Vagina (tissue), 2 donors: ENCODE data around the gene TAAR2. TPM values are rescaled to one million over a fixed set of nuclear protein-coding genes. Genes with fewer than 3 reads are reported as not detected.
"Not testable (repeated sequence)": the region's sequence is repeated elsewhere in the genome, so short reads cannot be mapped to it uniquely, and the experiment has no call there.

Source experiments
- DNase-seq, 2 donors: peaks; one replicate each; pipeline ENCODE4 v3.0.0-alpha.2; 2017; ENCODE audit errors: extremely low spot score in 2 of 2
- H3K27ac ChIP-seq: fragments of 200-600 bp; sonication (generic); one replicate; pipeline ENCODE4 v1.5.1; 2019
- H3K27me3 ChIP-seq: fragments of 200-600 bp; sonication (generic); one replicate; pipeline ENCODE4 v1.5.1; 2019
- H3K36me3 ChIP-seq, 2 donors: fragments of 200-600 bp; sonication (generic); one replicate each; pipeline ENCODE4 v1.5.1; 2017 to 2019
- H3K4me1 ChIP-seq: fragments of 200-600 bp; sonication (generic); one replicate; pipeline ENCODE4 v1.5.1; 2019
- H3K4me3 ChIP-seq, 2 donors: fragments of 200-600 bp; sonication (generic); 1 replicate in 1 of 2; 2 replicates in 1 of 2; pipeline ENCODE4 v1.5.1; 2016 to 2019
- H3K9me3 ChIP-seq: fragments of 200-600 bp; sonication (generic); one replicate; pipeline ENCODE4 v1.5.1; 2019
- CTCF ChIP-seq, 3 experiments: fragments of 450-650 bp in 2 of 3; fragments of 200-600 bp in 1 of 3; sonication (generic) in 1 of 3; IDR thresholded peaks; one replicate each; pipeline ENCODE4 v1.5.1; 2017 to 2019; ENCODE audit warnings: antibody characterized with exemption in 3 of 3, mild to moderate bottlenecking in 2 of 3, moderate library complexity in 2 of 3
- POLR2A ChIP-seq, 2 donors: fragments of 450-650 bp; IDR thresholded peaks; one replicate each; pipeline ENCODE4 v1.6.1; 2017; ENCODE audit warnings: antibody characterized with exemption in 2 of 2, mild to moderate bottlenecking in 2 of 2, moderate library complexity in 2 of 2
- POLR2AphosphoS5 ChIP-seq, 2 donors: sonication (generic); formaldehyde crosslinking; IDR thresholded peaks; one replicate each; pipeline ENCODE4 v1.9.0; 2017; ENCODE audit warnings: antibody characterized with exemption in 2 of 2, mild to moderate bottlenecking in 2 of 2, low read depth in 1 of 2; ENCODE audit not compliant: insufficient read depth in 1 of 2
- intact Hi-C: fragments of 100-400 bp; cut with DNase I; formaldehyde crosslinking; loops from one replicate; pipeline ENCODE4 v1.15.1; 2023
- total RNA-seq: library from RNA; depleted of rRNA; stranded (reverse); fragments of >200 nt; gene quantifications from one replicate; pipeline ENCODE4 v1.2.3, GENCODE V29; 2016

The TAAR2 gene
- total RNA-seq, 1 donor from 2014 or later: not detected

GRCh38 chr6:132612449-132613108 lies 11.5 kb downstream of the TAAR2 start:
- Histone ChIP-seq H3K4me3 (no peak overlapping the region), H3K27ac (no peak overlapping the region), H3K9me3 (no peaks in the 10 kb centered on the region), H3K27me3 (no peaks in the 10 kb centered on the region), H3K36me3 (no peaks in the 10 kb centered on the region), H3K4me1 (no peaks in the 10 kb centered on the region)
- no peak for TF ChIP-seq POLR2AphosphoS5 (IDR thresholded peaks at IDR 0.05; ENCODE audit: insufficient read depth in 1 of 2, low read depth in 1 of 2)
- TF ChIP-seq POLR2A (IDR thresholded peaks at IDR 0.05): no peak
- TF ChIP-seq CTCF (IDR thresholded peaks at IDR 0.05): no peak
- intact Hi-C loops: no loop called here
- DNase-seq: no peak

- Histone ChIP-seq H3K4me3 (no peak overlapping the region), H3K27me3 (no peaks in the 10 kb centered on the region), H3K4me1 (no peaks in the 10 kb centered on the region), H3K27ac (no peak overlapping the region), H3K36me3 (no peaks in the 10 kb centered on the region), H3K9me3 (no peaks in the 10 kb centered on the region)
- DNase-seq: no peak
- intact Hi-C loops: no loop called here
- TF ChIP-seq CTCF (IDR thresholded peaks at IDR 0.05): no peak
- TF ChIP-seq POLR2A (IDR thresholded peaks at IDR 0.05): no peak
These were observed 12.5 kb downstream of the TAAR2 start for GRCh38 chr6:132611616-132612015.

GRCh38 chr6:132607544-132608233 lies 16.4 kb downstream of the TAAR2 start:
- no peaks in the 10 kb centered on the region for H3K9me3 ChIP-seq
- H3K27me3 ChIP-seq: no peaks in the 10 kb centered on the region
- no peak for TF ChIP-seq POLR2AphosphoS5 (IDR thresholded peaks at IDR 0.05; ENCODE audit: insufficient read depth in 1 of 2, low read depth in 1 of 2)
- TF ChIP-seq CTCF (IDR thresholded peaks at IDR 0.05): no peak
- no peak for TF ChIP-seq POLR2A (IDR thresholded peaks at IDR 0.05)
- H3K27ac ChIP-seq: no peak overlapping the region
- no peak overlapping the region for H3K4me3 ChIP-seq
- no peaks in the 10 kb centered on the region for H3K4me1 ChIP-seq
- intact Hi-C loops: no loop called here
- no peaks in the 10 kb centered on the region for H3K36me3 ChIP-seq
- no peak for DNase-seq

- intact Hi-C loops: no loop called here
- no peak overlapping the region for H3K27ac ChIP-seq
- no peaks in the 10 kb centered on the region for H3K4me1 ChIP-seq
- TF ChIP-seq POLR2A (IDR thresholded peaks at IDR 0.05) (no peak), CTCF (IDR thresholded peaks at IDR 0.05) (no peak), POLR2AphosphoS5 (IDR thresholded peaks at IDR 0.05; ENCODE audit: insufficient read depth in 1 of 2, low read depth in 1 of 2) (no peak)
- no peak overlapping the region for H3K4me3 ChIP-seq
- no peaks in the 10 kb centered on the region for H3K9me3 ChIP-seq
- no peaks in the 10 kb centered on the region for H3K27me3 ChIP-seq
- DNase-seq: no peak
- no peaks in the 10 kb centered on the region for H3K36me3 ChIP-seq
These were observed 19.4 kb downstream of the TAAR2 start for GRCh38 chr6:132604635-132605152.

GRCh38 chr6:132600900-132601299 lies 23.2 kb downstream of the TAAR2 start:
- H3K4me3 ChIP-seq, H3K9me3 ChIP-seq, H3K36me3 ChIP-seq, H3K4me1 ChIP-seq, H3K27ac ChIP-seq, DNase-seq, intact Hi-C loops, H3K27me3 ChIP-seq: not testable (repeated sequence)
